Keratinocyte (primary cell): Measurements from ENCODE around the gene SLC37A1. TPM values are rescaled to one million over a fixed set of nuclear protein-coding genes. Genes with fewer than 3 reads are reported as not detected.

Experiments
- DNase-seq: peaks from one replicate; pipeline ENCODE4 v3.0.0-alpha.2; 2011; ENCODE audit warnings: low read depth, missing footprints, low spot score
- FAIRE-seq: peaks from 2 replicates; lab custom pipeline; 2011; peaks lifted over from hg19 to GRCh38; lab: Jason Lieb, UNC
- H2AFZ ChIP-seq: 2 replicates; pipeline ENCODE4 v1.6.0; 2012; ENCODE audit warnings: low read length, control low read depth, inconsistent platforms; ENCODE audit not compliant: control insufficient read depth
- H3K27ac ChIP-seq: 2 replicates; pipeline ENCODE4 v1.5.1; 2011; ENCODE audit warnings: low read length; ENCODE audit not compliant: control insufficient read depth, insufficient read depth
- H3K27me3 ChIP-seq: 3 replicates; pipeline ENCODE4 v1.6.0; 2011; ENCODE audit warnings: low read length; ENCODE audit not compliant: control insufficient read depth, insufficient read depth; ENCODE audit errors: extremely low read depth
- H3K36me3 ChIP-seq, 2 experiments: 2 replicates in 1 of 2; 3 replicates in 1 of 2; pipeline ENCODE4 v1.5.1; 2011; ENCODE audit warnings: low read length in 2 of 2, mild to moderate bottlenecking in 1 of 2; ENCODE audit not compliant: control insufficient read depth in 2 of 2, insufficient read depth in 2 of 2; ENCODE audit errors: extremely low read depth in 1 of 2
- H3K4me1 ChIP-seq: 3 replicates; pipeline ENCODE4 v1.5.1; 2011; ENCODE audit warnings: low read length; ENCODE audit not compliant: control insufficient read depth, insufficient read depth; ENCODE audit errors: extremely low read depth
- H3K4me2 ChIP-seq: 3 replicates; pipeline ENCODE4 v1.6.0; 2011; ENCODE audit warnings: low read depth, low read length; ENCODE audit not compliant: control insufficient read depth, insufficient read depth; ENCODE audit errors: extremely low read depth
- H3K4me3 ChIP-seq, 3 experiments: fragments of 200-600 bp in 1 of 3; sonication (generic) in 1 of 3; 2 replicates in 2 of 3; 3 replicates in 1 of 3; pipeline ENCODE4 v1.5.1; 2011 to 2016; ENCODE audit warnings: low read length in 3 of 3, mild to moderate bottlenecking in 3 of 3, control low read depth in 2 of 3, inconsistent platforms in 1 of 3, low read depth in 1 of 3, mixed read lengths in 1 of 3, mixed run types in 1 of 3, moderate library complexity in 1 of 3; ENCODE audit not compliant: control insufficient read depth in 2 of 3, insufficient read depth in 2 of 3; ENCODE audit errors: extremely low read depth in 1 of 3
- H3K79me2 ChIP-seq: 2 replicates; pipeline ENCODE4 v1.6.0; 2012; ENCODE audit warnings: low read length; ENCODE audit not compliant: control insufficient read depth, insufficient read depth
- H3K9ac ChIP-seq: 3 replicates; pipeline ENCODE4 v1.6.0; 2011; ENCODE audit warnings: low read length; ENCODE audit not compliant: control insufficient read depth, insufficient read depth; ENCODE audit errors: extremely low read depth
- H3K9me1 ChIP-seq: 3 replicates; pipeline ENCODE4 v1.6.0; 2011; ENCODE audit warnings: low read length; ENCODE audit not compliant: control insufficient read depth, insufficient read depth; ENCODE audit errors: extremely low read depth
- H3K9me3 ChIP-seq: 2 replicates; pipeline ENCODE4 v1.5.1; 2012; ENCODE audit warnings: low read depth, low read length; ENCODE audit not compliant: control insufficient read depth
- H4K20me1 ChIP-seq: 3 replicates; pipeline ENCODE4 v1.6.0; 2011; ENCODE audit warnings: low read length; ENCODE audit not compliant: control insufficient read depth, insufficient read depth; ENCODE audit errors: extremely low read depth
- CTCF ChIP-seq, 3 experiments: IDR thresholded peaks in 1 of 3; conservative IDR thresholded peaks in 1 of 3; optimal IDR thresholded peaks in 1 of 3; 2 replicates in 2 of 3; 3 replicates in 1 of 3; pipeline versions ENCODE3 to v1.5.1; 2011; ENCODE audit warnings: low read length in 3 of 3, mild to moderate bottlenecking in 3 of 3, moderate library complexity in 2 of 3, control low read depth in 1 of 3, inconsistent platforms in 1 of 3; ENCODE audit not compliant: insufficient read depth in 2 of 3; ENCODE audit errors: extremely low read depth in 1 of 3
- EZH2 ChIP-seq: IDR thresholded peaks from one replicate; pipeline ENCODE4 v1.6.1; 2012; ENCODE audit warnings: inconsistent platforms, mild to moderate bottlenecking, low read length, moderate library complexity
- dilution Hi-C: fragments of 300-500 bp; cut with MboI; formaldehyde crosslinking; loops from one replicate; pipeline ENCODE4 v1.7.0; 2020; ENCODE audit warnings: low sequenced_read_pairs; ENCODE audit not compliant: extremely low pct_ligation_motif_present
- polyA plus RNA-seq, 5 experiments: library from polyadenylated mRNA; depleted of rRNA in 3 of 5; stranded (reverse) in 3 of 5; stranded (forward) in 1 of 5; unstranded in 1 of 5; fragments of >200 nt; gene quantifications; 1 replicate in 1 of 5; 2 replicates in 3 of 5; 3 replicates in 1 of 5; pipeline versions ENCODE4 v1.2.1 to v1.2.3, GENCODE V29; 2011 to 2012; ENCODE audit warnings: missing spikeins in 2 of 5, low read depth in 1 of 5, low replicate concordance in 1 of 5

The SLC37A1 gene
- polyA plus RNA-seq, 1 donor (not counting 4 experiments of a cell fraction or from before 2014, with no cell fraction given) = 4.1 TPM

DNA sequence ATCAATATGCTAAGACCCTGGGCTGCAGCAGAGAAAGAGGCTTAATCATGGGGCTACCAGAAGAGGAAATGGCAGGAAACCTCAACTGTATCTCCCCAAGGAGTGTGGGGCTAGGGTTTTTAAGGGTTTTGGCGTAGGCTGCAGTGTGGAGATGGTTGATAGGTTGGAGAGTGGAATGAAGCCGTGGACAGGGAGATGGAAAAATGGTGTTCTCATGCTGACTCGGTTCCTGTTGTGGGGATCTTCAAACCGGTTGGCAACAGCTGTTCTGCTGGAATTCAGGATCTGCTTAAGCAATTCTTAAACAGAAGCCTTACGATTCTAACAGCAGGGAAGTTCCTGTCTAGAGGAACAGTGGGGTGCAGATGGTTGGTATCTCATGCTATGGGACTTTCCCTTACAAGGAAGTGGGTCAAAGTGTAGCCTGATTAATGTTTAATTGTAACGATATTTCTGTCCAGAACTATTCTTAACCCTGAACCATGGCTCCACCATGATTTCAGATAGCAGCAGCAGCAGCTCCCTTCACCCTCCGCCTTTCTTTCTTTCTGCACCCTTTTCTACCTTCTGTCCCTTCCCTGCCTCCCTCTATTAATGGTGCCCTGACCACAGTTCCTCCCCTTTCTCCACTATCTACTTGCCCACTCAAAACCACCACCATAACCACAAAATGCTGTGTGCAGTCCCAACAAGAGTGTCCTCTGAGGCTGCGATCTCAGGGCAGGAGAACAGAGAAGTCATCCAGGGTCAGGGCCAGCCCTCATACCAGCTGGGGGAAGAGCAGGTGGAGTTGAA is 48.4 kb upstream of the SLC37A1 start:
- Histone ChIP-seq H3K4me3 (no peak overlapping the region), H3K36me3 (no peaks in the 10 kb centered on the region), H2AFZ (no peak overlapping the region), H3K79me2 (no peaks in the 10 kb centered on the region), H3K9me3 (no peaks in the 10 kb centered on the region), H3K9me1 (no peaks in the 10 kb centered on the region), H4K20me1 (no peaks in the 10 kb centered on the region), H3K9ac (no peak overlapping the region), H3K4me2 (no peak overlapping the region), H3K27me3 (no peaks in the 10 kb centered on the region), H3K27ac (no peak overlapping the region), H3K4me1 (peaks cover 9% of the 10 kb centered on the region)
- FAIRE-seq (no peak), DNase-seq (no peak)
- dilution Hi-C loops = no loop called here
- no peak for TF ChIP-seq EZH2
- no peak for TF ChIP-seq CTCF (optimal IDR thresholded peaks at IDR 0.05 in 1 of 3, IDR thresholded peaks at IDR 0.05 in 1 of 3, conservative IDR thresholded peaks at IDR 0.05 in 1 of 3; ENCODE audit: extremely low read depth in 1 of 3, insufficient read depth in 2 of 3, low read length in 3 of 3)

DNA sequence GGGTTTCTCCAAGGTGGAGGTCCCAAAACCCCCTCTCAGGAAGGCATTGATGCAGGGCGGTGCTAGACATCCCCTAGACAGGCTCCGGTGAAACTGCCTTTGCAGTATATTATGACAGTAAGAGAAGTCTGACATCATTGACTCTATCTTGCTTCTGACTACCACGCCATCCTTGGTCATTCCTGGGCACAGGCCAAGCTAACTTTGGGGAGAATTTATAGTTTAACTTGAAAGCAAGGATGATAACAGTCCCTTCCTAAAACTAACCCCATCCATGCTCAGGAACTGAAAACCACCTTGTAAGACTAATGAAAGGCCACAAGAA is 47.9 kb upstream of the SLC37A1 start:
- H3K4me3 ChIP-seq = no peak overlapping the region
- no peaks in the 10 kb centered on the region for H3K9me1 ChIP-seq
- dilution Hi-C loops = no loop called here
- FAIRE-seq (no peak), DNase-seq (no peak)
- no peaks in the 10 kb centered on the region for H3K9me3 ChIP-seq
- no peaks in the 10 kb centered on the region for H3K79me2 ChIP-seq
- H2AFZ ChIP-seq = no peak overlapping the region
- H3K4me1 ChIP-seq = peaks cover 9% of the 10 kb centered on the region
- H3K36me3 ChIP-seq = no peaks in the 10 kb centered on the region
- H3K4me2 ChIP-seq = no peak overlapping the region
- H4K20me1 ChIP-seq = no peaks in the 10 kb centered on the region
- TF ChIP-seq CTCF (optimal IDR thresholded peaks at IDR 0.05 in 1 of 3, IDR thresholded peaks at IDR 0.05 in 1 of 3, conservative IDR thresholded peaks at IDR 0.05 in 1 of 3; ENCODE audit: extremely low read depth in 1 of 3, insufficient read depth in 2 of 3, low read length in 3 of 3) = no peak
- TF ChIP-seq EZH2 = no peak
- H3K27me3 ChIP-seq = no peaks in the 10 kb centered on the region
- no peak overlapping the region for H3K9ac ChIP-seq
- no peak overlapping the region for H3K27ac ChIP-seq
